ENCODE measurements around the gene JAKMIP2.
"Not testable (repeated sequence)": the region's sequence is repeated elsewhere in the genome, so short reads cannot be mapped to it uniquely, and the experiment has no call there.

The JAKMIP2 gene

DNA sequence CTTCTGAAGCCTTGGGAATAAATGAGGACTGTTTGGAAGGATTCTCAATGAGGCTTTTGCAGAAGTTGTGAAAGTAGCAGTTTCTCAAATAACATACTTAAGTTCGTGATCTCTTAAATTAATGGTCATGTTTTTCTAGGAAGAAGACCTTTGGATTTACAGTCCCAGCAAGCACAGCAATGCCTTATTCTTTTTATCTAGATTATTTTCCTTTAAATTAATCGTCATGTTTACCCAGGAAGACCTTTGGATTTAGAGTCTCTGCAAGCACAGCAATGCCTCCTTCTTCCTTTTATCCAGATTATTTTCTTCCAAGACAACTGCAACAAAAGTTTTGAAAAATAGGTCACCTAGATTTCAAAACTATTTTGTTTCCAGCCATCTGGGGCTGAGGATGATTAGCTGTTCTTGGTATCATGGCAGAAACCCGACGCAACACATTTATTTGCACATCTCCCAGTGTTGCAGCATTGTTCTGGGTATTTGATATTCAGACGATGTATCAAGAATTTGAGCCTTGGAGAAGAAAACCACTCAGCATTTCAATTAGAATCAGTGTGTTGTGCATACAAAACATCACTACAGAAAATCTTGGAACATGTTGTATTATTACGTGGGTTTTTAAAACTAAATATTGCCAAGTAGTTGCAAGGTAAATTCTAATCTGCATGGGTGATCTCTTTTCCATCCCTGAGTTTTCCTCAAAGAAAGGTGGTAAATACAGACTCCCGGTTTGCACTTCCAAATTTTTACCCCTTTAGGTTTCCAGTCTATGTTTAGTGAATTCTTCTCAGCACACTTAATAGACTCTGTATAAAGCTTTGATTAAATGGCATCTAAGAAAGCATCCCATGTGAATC is 50.9 kb downstream of the JAKMIP2 start:
- H3K9me2 ChIP-seq (replicated peaks; ENCODE audit: low read depth, low read length), result no peaks in the 10 kb centered on the region
- H3K9ac ChIP-seq (ENCODE audit: low read depth, low read length, poor library complexity, severe bottlenecking), result no peak overlapping the region
- H3K4me3 ChIP-seq (ENCODE audit: low read length, poor library complexity, severe bottlenecking), result no peak overlapping the region
- H3K4me2 ChIP-seq (ENCODE audit: low read depth, low read length, poor library complexity, severe bottlenecking), result no peak overlapping the region
- H3K27me3 ChIP-seq (ENCODE audit: insufficient read depth, low read length, poor library complexity, severe bottlenecking), result no peaks in the 10 kb centered on the region
- TF ChIP-seq EZH2phosphoT487 (IDR thresholded peaks at IDR 0.05; ENCODE audit: borderline replicate concordance), result no peak
- TF ChIP-seq, protein P1, sequence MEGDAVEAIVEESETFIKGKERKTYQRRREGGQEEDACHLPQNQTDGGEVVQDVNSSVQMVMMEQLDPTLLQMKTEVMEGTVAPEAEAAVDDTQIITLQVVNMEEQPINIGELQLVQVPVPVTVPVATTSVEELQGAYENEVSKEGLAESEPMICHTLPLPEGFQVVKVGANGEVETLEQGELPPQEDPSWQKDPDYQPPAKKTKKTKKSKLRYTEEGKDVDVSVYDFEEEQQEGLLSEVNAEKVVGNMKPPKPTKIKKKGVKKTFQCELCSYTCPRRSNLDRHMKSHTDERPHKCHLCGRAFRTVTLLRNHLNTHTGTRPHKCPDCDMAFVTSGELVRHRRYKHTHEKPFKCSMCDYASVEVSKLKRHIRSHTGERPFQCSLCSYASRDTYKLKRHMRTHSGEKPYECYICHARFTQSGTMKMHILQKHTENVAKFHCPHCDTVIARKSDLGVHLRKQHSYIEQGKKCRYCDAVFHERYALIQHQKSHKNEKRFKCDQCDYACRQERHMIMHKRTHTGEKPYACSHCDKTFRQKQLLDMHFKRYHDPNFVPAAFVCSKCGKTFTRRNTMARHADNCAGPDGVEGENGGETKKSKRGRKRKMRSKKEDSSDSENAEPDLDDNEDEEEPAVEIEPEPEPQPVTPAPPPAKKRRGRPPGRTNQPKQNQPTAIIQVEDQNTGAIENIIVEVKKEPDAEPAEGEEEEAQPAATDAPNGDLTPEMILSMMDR (conservative IDR thresholded peaks at IDR 0.05; ENCODE audit: low read length), result no peak
- H2AFZ ChIP-seq (ENCODE audit: low read length), result no peak overlapping the region
- no peaks in the 10 kb centered on the region for H3K9me3 ChIP-seq (ENCODE audit: insufficient read depth, low read depth, low read length)
- H3K79me2 ChIP-seq (ENCODE audit: insufficient read depth, low read length), result no peaks in the 10 kb centered on the region
- no peaks in the 10 kb centered on the region for H4K20me1 ChIP-seq (ENCODE audit: insufficient read depth, low read length, poor library complexity, severe bottlenecking)
- H3F3A ChIP-seq (ENCODE audit: low read depth), result no peaks in the 10 kb centered on the region
- H3K4me1 ChIP-seq (ENCODE audit: insufficient read depth, low read length, poor library complexity, severe bottlenecking), result peaks cover 12% of the 10 kb centered on the region
- no peaks in the 10 kb centered on the region for H3K36me3 ChIP-seq (ENCODE audit: insufficient read depth, low read length)

DNA sequence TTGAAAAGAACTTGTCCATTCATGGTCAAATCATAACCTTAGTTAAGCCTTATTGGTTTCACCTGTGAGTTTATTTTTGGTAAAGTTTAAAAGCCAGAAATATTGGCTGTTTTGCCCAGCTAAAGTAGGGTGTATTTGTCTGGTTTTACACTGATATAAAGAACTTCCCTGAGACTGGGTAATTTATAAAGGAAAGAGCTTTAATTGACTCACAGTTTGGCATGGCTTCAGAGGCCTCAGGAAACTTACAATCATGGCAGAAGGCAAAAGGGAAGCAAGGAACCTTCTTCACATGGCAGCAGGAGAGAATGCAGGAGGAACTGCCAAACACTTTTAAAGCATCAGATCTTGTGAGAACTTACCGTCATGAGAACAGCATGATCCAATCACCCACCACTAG is 55.3 kb downstream of the JAKMIP2 start:
- Histone ChIP-seq H3K4me3 (ENCODE audit: low read length, poor library complexity, severe bottlenecking) (no peak overlapping the region), H3K36me3 (ENCODE audit: insufficient read depth, low read length) (no peaks in the 10 kb centered on the region), H4K20me1 (ENCODE audit: insufficient read depth, low read length, poor library complexity, severe bottlenecking) (no peaks in the 10 kb centered on the region), H3K4me2 (ENCODE audit: low read depth, low read length, poor library complexity, severe bottlenecking) (no peak overlapping the region), H3F3A (ENCODE audit: low read depth) (no peaks in the 10 kb centered on the region), H3K9me3 (ENCODE audit: insufficient read depth, low read depth, low read length) (no peaks in the 10 kb centered on the region), H3K27me3 (ENCODE audit: insufficient read depth, low read length, poor library complexity, severe bottlenecking) (no peaks in the 10 kb centered on the region), H3K9ac (ENCODE audit: low read depth, low read length, poor library complexity, severe bottlenecking) (no peak overlapping the region), H3K9me2 (replicated peaks; ENCODE audit: low read depth, low read length) (no peaks in the 10 kb centered on the region), H3K4me1 (ENCODE audit: insufficient read depth, low read length, poor library complexity, severe bottlenecking) (no peaks in the 10 kb centered on the region), H2AFZ (ENCODE audit: low read length) (no peak overlapping the region), H3K79me2 (ENCODE audit: insufficient read depth, low read length) (no peaks in the 10 kb centered on the region)
- TF ChIP-seq, protein P1 (conservative IDR thresholded peaks at IDR 0.05; ENCODE audit: low read length), result no peak
- no peak for TF ChIP-seq EZH2phosphoT487 (IDR thresholded peaks at IDR 0.05; ENCODE audit: borderline replicate concordance)

DNA sequence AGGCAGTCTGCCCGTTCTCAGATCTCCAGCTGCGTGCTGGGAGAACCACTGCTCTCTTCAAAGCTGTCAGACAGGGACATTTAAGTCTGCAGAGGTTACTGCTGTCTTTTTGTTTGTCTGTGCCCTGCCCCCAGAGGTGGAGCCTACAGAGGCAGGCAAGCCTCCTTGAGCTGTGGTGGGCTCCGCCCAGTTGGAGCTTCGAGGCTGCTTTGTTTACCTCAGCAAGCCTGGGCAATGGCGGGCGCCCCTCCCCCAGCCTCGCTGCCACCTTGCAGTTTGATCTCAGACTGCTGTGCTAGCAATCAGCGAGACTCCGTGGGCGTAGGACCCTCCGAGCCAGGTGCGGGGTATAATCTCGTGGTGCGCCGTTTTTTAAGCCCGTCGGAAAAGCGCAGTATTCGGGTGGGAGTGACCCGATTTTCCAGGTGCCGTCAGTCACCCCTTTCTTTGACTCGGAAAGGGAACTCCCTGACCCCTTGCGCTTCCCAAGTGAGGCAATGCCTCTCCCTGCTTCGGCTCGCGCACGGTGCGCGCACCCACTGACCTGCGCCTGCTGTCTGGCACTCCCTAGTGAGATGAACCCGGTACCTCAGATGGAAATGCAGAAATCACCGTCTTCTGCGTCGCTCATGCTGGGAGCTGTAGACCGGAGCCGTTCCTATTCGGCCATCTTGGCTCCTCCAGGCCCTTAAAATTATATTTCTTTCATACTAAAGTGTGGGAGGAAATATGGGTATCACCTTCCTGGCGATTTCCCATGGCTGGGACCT is 61.2 kb downstream of the JAKMIP2 start:
- H3K4me3 ChIP-seq (ENCODE audit: low read length, poor library complexity, severe bottlenecking); H3K4me1 ChIP-seq (ENCODE audit: insufficient read depth, low read length, poor library complexity, severe bottlenecking); H3K27me3 ChIP-seq (ENCODE audit: insufficient read depth, low read length, poor library complexity, severe bottlenecking); H3K9me2 ChIP-seq (replicated peaks; ENCODE audit: low read depth, low read length); H3K36me3 ChIP-seq (ENCODE audit: insufficient read depth, low read length); H4K20me1 ChIP-seq (ENCODE audit: insufficient read depth, low read length, poor library complexity, severe bottlenecking); H3F3A ChIP-seq (ENCODE audit: low read depth); H2AFZ ChIP-seq (ENCODE audit: low read length); H3K9ac ChIP-seq (ENCODE audit: low read depth, low read length, poor library complexity, severe bottlenecking); H3K9me3 ChIP-seq (ENCODE audit: insufficient read depth, low read depth, low read length); H3K79me2 ChIP-seq (ENCODE audit: insufficient read depth, low read length); H3K4me2 ChIP-seq (ENCODE audit: low read depth, low read length, poor library complexity, severe bottlenecking): not testable (repeated sequence)
